ENCODE results near the gene KRT80.

The KRT80 gene

GRCh38 chr12:52235822-52236361 is 44.1 kb upstream of the KRT80 start:
- no peak for TF ChIP-seq CTCF (IDR thresholded peaks at IDR 0.05)
- TF ChIP-seq ZFX (IDR thresholded peaks at IDR 0.05; ENCODE audit: borderline replicate concordance) = no peak
- H3K27ac ChIP-seq = peak overlapping the region; percentile 37

DNA sequence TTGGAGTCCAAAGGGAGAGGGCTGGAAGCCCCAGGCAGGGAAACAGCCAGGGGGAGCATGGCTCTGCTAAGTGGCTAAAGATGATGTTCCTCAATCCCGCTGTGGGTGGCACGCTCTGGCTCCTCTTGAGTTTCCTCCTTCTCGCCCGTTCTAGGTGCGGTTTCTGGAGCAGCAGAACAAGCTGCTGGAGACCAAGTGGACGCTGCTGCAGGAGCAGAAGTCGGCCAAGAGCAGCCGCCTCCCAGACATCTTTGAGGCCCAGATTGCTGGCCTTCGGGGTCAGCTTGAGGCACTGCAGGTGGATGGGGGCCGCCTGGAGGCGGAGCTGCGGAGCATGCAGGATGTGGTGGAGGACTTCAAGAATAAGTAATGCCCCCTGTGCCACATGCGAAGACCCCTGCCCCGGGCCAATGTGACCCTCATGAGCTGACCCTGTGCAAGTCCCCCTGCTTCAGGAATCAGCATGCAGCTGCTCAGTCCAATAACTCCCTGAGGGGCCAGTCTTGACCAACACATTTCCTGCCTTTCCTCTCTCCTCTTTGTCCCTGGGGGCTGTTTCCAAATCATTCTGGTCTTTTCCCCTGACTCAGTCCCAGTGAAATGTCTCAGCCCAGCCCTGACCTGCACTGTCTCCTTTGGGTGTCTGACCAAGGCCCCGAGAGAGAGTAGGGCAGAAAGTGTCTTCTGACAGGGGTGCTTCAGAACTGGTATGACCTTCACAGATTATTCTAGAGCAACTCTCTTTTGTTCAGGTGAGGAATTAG is 43.4 kb upstream of the KRT80 start:
- peak overlapping the region; percentile 37 for H3K27ac ChIP-seq
- TF ChIP-seq CTCF (IDR thresholded peaks at IDR 0.05) = no peak
- TF ChIP-seq ZFX (IDR thresholded peaks at IDR 0.05; ENCODE audit: borderline replicate concordance) = no peak

- H3K27ac ChIP-seq = 0 out of 2 replicates have a peak overlapping the region, but pooled peaks have one; percentile 37
- TF ChIP-seq ZFX (IDR thresholded peaks at IDR 0.05; ENCODE audit: borderline replicate concordance) = no peak
- no peak for TF ChIP-seq CTCF (IDR thresholded peaks at IDR 0.05)
Measured at GRCh38 chr12:52234223-52234810, 42.5 kb upstream of the KRT80 start.

GRCh38 chr12:52233462-52234207 is 41.8 kb upstream of the KRT80 start:
- H3K27ac ChIP-seq = no peak overlapping the region
- no peak for TF ChIP-seq CTCF (IDR thresholded peaks at IDR 0.05)
- TF ChIP-seq ZFX (IDR thresholded peaks at IDR 0.05; ENCODE audit: borderline replicate concordance) = no peak

DNA sequence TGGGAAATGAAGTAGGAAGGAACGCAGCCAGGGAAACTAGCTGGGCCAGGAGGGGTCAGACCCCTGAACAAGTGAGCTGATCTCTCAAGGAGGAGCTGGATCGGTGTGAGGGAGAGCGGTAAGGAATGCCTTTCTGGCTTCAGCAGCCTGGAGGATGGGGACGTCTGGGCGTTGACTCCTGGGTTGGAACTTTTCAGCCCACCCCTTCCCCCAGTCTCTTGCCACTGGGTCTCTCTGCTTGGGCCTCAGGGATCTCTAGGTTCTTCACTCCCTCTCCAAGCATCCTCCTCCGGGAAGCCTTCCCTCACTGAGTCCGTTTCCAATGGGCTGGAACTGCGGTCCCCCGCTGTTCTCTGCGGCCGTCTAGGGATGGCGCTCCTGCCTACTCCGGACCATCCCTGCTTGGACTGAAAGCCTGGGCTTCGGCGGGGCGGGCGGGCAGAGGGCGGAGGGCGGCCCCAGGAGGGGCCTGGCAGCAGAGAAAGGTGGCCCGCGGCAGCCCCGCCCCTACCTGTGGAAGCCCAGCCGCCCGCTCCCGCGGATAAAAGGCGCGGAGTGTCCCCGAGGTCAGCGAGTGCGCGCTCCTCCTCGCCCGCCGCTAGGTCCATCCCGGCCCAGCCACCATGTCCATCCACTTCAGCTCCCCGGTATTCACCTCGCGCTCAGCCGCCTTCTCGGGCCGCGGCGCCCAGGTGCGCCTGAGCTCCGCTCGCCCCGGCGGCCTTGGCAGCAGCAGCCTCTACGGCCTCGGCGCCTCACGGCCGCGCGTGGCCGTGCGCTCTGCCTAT is 41.1 kb upstream of the KRT80 start, which contains the start of gene KRT7:
Gene KRT7 (plus strand): TSS at position 570 of the 788 bp plus-strand sequence. CDS start 54 bp downstream, at position 624.
- no peak within 1 kb of the TSS for H3K27ac ChIP-seq
- TF ChIP-seq ZFX (IDR thresholded peaks at IDR 0.05; ENCODE audit: borderline replicate concordance) (no peak), CTCF (IDR thresholded peaks at IDR 0.05) (peak; percentile 27)

GRCh38 chr12:52232203-52232673 is 40.4 kb upstream of the KRT80 start:
- H3K27ac ChIP-seq = no peak overlapping the region
- TF ChIP-seq CTCF (IDR thresholded peaks at IDR 0.05) = no peak

All from 22Rv1 (cell line).